GM10847 (cell line): ENCODE results near the gene CLEC3A.

Experiments used
- POLR2A ChIP-seq: IDR thresholded peaks from 2 replicates; pipeline ENCODE4 v1.6.1; 2011; ENCODE audit not compliant: insufficient read length; ENCODE audit errors: extremely low read depth

Gene CLEC3A

GRCh38 chr16:78072275-78072674 is 49.9 kb downstream of the CLEC3A start:
- TF ChIP-seq POLR2A = no peak

GRCh38 chr16:78075800-78076199 is 53.5 kb downstream of the CLEC3A start:
- TF ChIP-seq POLR2A = no peak

- no peak for TF ChIP-seq POLR2A
Observed at GRCh38 chr16:78081341-78081740, 59.0 kb downstream of the CLEC3A start.
